Adrenal gland (tissue), 12 donors: ENCODE data around the gene BEST4. TPM values are rescaled to one million over a fixed set of nuclear protein-coding genes. Genes with fewer than 3 reads are reported as not detected.

Experiments
- DNase-seq, 7 donors: peaks; one replicate each; pipeline ENCODE4 v3.0.0-alpha.2; 2019 to 2020
- H3K27ac ChIP-seq, 5 donors: fragments of 200-600 bp; sonication (generic) in 4 of 5; 1 replicate in 3 of 5; 2 replicates in 2 of 5; pipeline versions ENCODE4 v1.5.1 to v1.8.0; 2016 to 2020; ENCODE audit warnings: mild to moderate bottlenecking in 1 of 5
- H3K27me3 ChIP-seq: fragments of 200-600 bp; 2 replicates; pipeline ENCODE4 v1.8.0; 2021
- H3K36me3 ChIP-seq, 2 donors: fragments of 200-600 bp; replicated peaks in 1 of 2; 1 replicate in 1 of 2; 2 replicates in 1 of 2; pipeline versions ENCODE4 v1.5.1 to v1.8.0; 2018 to 2022
- H3K4me1 ChIP-seq, 2 donors: fragments of 200-600 bp; replicated peaks in 1 of 2; 1 replicate in 1 of 2; 2 replicates in 1 of 2; pipeline versions ENCODE4 v1.5.1 to v1.8.0; 2018 to 2021
- H3K4me3 ChIP-seq, 4 donors: fragments of 200-600 bp; sonication (generic) in 3 of 4; one replicate each; pipeline ENCODE4 v1.5.1; 2016 to 2018
- H3K9me3 ChIP-seq, 3 donors: fragments of 200-600 bp; sonication (generic) in 1 of 3; replicated peaks in 1 of 3; 1 replicate in 2 of 3; 2 replicates in 1 of 3; pipeline versions ENCODE4 v1.5.1 to v1.8.0; 2016 to 2021
- POLR2A ChIP-seq, 2 donors: fragments of 450-650 bp; IDR thresholded peaks; one replicate each; pipeline ENCODE4 v1.6.1; 2017; ENCODE audit warnings: antibody characterized with exemption in 2 of 2, mild to moderate bottlenecking in 2 of 2, moderate library complexity in 1 of 2
- WGBS, 4 donors: extraction: QIAGEN DNeasy Blood & Tissue Kit in 2 of 4; methylation state at CpG; one replicate each; pipeline versions ENCODE4 v1.1.5 to v1.1.7; 2013 to 2017; 5-methylcytosine and 5-hydroxymethylcytosine counted together
- intact Hi-C, 2 donors: fragments of 100-400 bp; cut with DNase I; formaldehyde crosslinking; loops; one replicate each; pipeline versions ENCODE4 v1.14.1 to v1.15.0; 2022 to 2023
- polyA plus RNA-seq, 3 donors: library from polyadenylated mRNA; stranded (reverse); fragments of 200-250 nt in 2 of 3; fragments of 350-450 nt in 1 of 3; fragmentation: Illumina TruSeq in 1 of 3; extraction: RNeasy Lipid Tissue Mini Kit (QIAGEN cat#74804) in 1 of 3; gene quantifications; one replicate each; pipeline ENCODE4 v1.2.3, GENCODE V29; 2013 to 2014
- total RNA-seq, 9 donors: library from RNA; depleted of rRNA in 4 of 9; stranded (reverse); fragments of >200 nt in 4 of 9; fragments of 120-200 nt in 1 of 9; fragmentation: NEBNext Ultra II Directional in 1 of 9; extraction: Animal tissue kit (Norgen Biotek cat#: 25700) in 1 of 9; gene quantifications; one replicate each; pipeline versions ENCODE4 v1.1.0 to v1.2.4, GENCODE V29; 2013 to 2023
- TF ChIP-seq, protein P1 (sequence below), 6 experiments: fragments of 450-650 bp in 4 of 6; fragments of 200-600 bp in 2 of 6; sonication (generic) in 1 of 6; IDR thresholded peaks; 1 replicate in 5 of 6; 2 replicates in 1 of 6; pipeline versions ENCODE4 v1.5.1 to v1.8.0; 2016 to 2021; ENCODE audit warnings: antibody characterized with exemption in 6 of 6, mild to moderate bottlenecking in 2 of 6, moderate library complexity in 1 of 6
- donor health status: healthy with polysubstance abuse.
- donor health status: Bipolar disorder and iron deficiency.
- donor health status: DM: yes; HTN: yes; CAD: no.
- donor health status: DM: no; HTN: no; CAD: no.
- donor health status: DM: no; HTN: no; CAD: no.
- donor health status: DM: yes; HTN: yes; CAD: no.

The BEST4 gene
- total and polyA plus RNA-seq, 12 donors, result 0.09 to 6.2 (median 0.68) TPM; not detected in 1

DNA sequence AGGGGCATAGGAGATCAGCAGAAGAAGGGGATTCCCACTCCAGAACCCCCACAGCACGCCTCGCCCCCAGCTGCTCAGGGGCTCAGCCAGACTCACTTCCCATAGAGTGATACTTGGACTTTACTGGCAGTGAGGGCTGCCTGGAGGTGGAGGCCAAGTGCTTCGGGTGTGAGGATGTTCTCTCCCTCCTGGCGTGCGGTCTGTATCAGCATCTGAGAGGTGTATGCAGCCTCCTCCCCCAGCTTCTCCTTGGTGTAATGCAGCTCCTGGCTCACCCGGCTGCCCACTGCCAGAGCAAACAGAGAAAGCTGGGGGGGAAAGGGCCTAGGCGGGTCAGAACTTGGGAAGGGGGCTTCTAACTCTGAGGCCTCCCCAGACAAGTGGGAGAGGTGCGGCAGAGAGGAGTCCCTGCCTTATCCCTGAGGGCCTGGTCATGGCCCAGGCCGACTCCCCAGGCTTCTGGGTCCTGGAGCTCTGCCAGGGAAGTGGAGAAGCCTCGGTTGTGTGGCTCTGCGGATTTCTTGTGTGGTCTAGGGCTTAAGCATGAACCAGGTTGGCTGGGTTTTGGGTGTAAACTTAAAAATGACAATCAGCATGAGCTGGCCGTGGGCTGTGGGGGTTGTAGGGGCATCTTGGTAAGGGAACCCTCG lies 44.2 kb upstream of the BEST4 start:
- WGBS, 4 donors, result 70 to 86% (median 79%) methylated on average over 8 to 13 of the region's 13 CpGs
- intact Hi-C loops, result loop anchor here in 1 of 2 donors (5.0 kb wide), 1 partner anchor 35 kb away; no protein-coding TSS in a partner anchor
- peaks cover 0 to 12% of the 10 kb centered on the region in 2 donors for H3K4me1 ChIP-seq
- H3K27ac ChIP-seq, result no peak overlapping the region
- H3K27me3 ChIP-seq, result no peaks in the 10 kb centered on the region
- H3K9me3 ChIP-seq, result no peaks in the 10 kb centered on the region
- peak in 1 of 7 donors; percentile 13 for DNase-seq
- no peak overlapping the region for H3K4me3 ChIP-seq
- no peak for TF ChIP-seq POLR2A (IDR thresholded peaks at IDR 0.05)
- TF ChIP-seq, protein P1, sequence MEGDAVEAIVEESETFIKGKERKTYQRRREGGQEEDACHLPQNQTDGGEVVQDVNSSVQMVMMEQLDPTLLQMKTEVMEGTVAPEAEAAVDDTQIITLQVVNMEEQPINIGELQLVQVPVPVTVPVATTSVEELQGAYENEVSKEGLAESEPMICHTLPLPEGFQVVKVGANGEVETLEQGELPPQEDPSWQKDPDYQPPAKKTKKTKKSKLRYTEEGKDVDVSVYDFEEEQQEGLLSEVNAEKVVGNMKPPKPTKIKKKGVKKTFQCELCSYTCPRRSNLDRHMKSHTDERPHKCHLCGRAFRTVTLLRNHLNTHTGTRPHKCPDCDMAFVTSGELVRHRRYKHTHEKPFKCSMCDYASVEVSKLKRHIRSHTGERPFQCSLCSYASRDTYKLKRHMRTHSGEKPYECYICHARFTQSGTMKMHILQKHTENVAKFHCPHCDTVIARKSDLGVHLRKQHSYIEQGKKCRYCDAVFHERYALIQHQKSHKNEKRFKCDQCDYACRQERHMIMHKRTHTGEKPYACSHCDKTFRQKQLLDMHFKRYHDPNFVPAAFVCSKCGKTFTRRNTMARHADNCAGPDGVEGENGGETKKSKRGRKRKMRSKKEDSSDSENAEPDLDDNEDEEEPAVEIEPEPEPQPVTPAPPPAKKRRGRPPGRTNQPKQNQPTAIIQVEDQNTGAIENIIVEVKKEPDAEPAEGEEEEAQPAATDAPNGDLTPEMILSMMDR (IDR thresholded peaks at IDR 0.05), result no peak
- no peaks in the 10 kb centered on the region for H3K36me3 ChIP-seq

- no peak overlapping the region for H3K27ac ChIP-seq
- no peaks in the 10 kb centered on the region for H3K27me3 ChIP-seq
- no peak overlapping the region for H3K4me3 ChIP-seq
- no peaks in the 10 kb centered on the region for H3K36me3 ChIP-seq
- WGBS, 4 donors, result 51 to 65% (median 60%) methylated on average over 3 to 9 of the region's 9 CpGs
- TF ChIP-seq, protein P1 (IDR thresholded peaks at IDR 0.05), result no peak
- TF ChIP-seq POLR2A (IDR thresholded peaks at IDR 0.05), result no peak
- H3K4me1 ChIP-seq, result peaks cover 0 to 5% of the 10 kb centered on the region in 2 donors
- intact Hi-C loops, result loop anchor here in 1 of 2 donors (5.0 kb wide), 1 partner anchor 34 kb away; no protein-coding TSS in a partner anchor
- H3K9me3 ChIP-seq, result no peaks in the 10 kb centered on the region
- peak in 1 of 7 donors; percentile 9 for DNase-seq
These were observed 43.5 kb upstream of the BEST4 start for GRCh38 chr1:44831516-44831915.

GRCh38 chr1:44830900-44831304 lies 42.9 kb upstream of the BEST4 start:
- TF ChIP-seq POLR2A (IDR thresholded peaks at IDR 0.05), result no peak
- TF ChIP-seq, protein P1 (IDR thresholded peaks at IDR 0.05), result no peak
- intact Hi-C loops, result loop anchor here in 1 of 2 donors (5.0 kb wide), 1 partner anchor 34 kb away; no protein-coding TSS in a partner anchor
- WGBS, 4 donors, result 80 to 92% (median 86%) methylated on average over 5 to 10 of the region's 10 CpGs

GRCh38 chr1:44829506-44830384 lies 41.8 kb upstream of the BEST4 start:
- Histone ChIP-seq H3K9me3 (no peaks in the 10 kb centered on the region), H3K4me1 (no peaks in the 10 kb centered on the region), H3K4me3 (no peak overlapping the region), H3K27ac (no peak overlapping the region), H3K36me3 (no peaks in the 10 kb centered on the region), H3K27me3 (no peaks in the 10 kb centered on the region)
- 65 to 78% (median 72%) methylated on average over 5 to 12 of the region's 12 CpGs for WGBS, 4 donors
- DNase-seq, result peak in 1 of 7 donors; percentile 16
- no peak for TF ChIP-seq POLR2A (IDR thresholded peaks at IDR 0.05)
- TF ChIP-seq, protein P1 (IDR thresholded peaks at IDR 0.05), result no peak
- intact Hi-C loops, result loop anchor here (5.0 kb wide), 2 partner anchors 32 to 37 kb away; no protein-coding TSS in a partner anchor

More at GRCh38 chr1:44830900-44831304, 42.9 kb upstream of the BEST4 start:
- no peaks in the 10 kb centered on the region for H3K9me3 ChIP-seq
- H3K4me3 ChIP-seq, result no peak overlapping the region
- H3K27ac ChIP-seq, result no peak overlapping the region
- peak in 1 of 7 donors; percentile 9 for DNase-seq
- no peaks in the 10 kb centered on the region for H3K36me3 ChIP-seq
- no peaks in the 10 kb centered on the region for H3K4me1 ChIP-seq
- no peaks in the 10 kb centered on the region for H3K27me3 ChIP-seq
